ENCODE measurements around the gene ENO4.

GRCh38 chr10:116838143-116838725 is 11.1 kb upstream of the ENO4 start:
- TF ChIP-seq, protein P1, sequence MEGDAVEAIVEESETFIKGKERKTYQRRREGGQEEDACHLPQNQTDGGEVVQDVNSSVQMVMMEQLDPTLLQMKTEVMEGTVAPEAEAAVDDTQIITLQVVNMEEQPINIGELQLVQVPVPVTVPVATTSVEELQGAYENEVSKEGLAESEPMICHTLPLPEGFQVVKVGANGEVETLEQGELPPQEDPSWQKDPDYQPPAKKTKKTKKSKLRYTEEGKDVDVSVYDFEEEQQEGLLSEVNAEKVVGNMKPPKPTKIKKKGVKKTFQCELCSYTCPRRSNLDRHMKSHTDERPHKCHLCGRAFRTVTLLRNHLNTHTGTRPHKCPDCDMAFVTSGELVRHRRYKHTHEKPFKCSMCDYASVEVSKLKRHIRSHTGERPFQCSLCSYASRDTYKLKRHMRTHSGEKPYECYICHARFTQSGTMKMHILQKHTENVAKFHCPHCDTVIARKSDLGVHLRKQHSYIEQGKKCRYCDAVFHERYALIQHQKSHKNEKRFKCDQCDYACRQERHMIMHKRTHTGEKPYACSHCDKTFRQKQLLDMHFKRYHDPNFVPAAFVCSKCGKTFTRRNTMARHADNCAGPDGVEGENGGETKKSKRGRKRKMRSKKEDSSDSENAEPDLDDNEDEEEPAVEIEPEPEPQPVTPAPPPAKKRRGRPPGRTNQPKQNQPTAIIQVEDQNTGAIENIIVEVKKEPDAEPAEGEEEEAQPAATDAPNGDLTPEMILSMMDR (IDR thresholded peaks at IDR 0.05), result no peak
- no peak for TF ChIP-seq POLR2AphosphoS5 (IDR thresholded peaks at IDR 0.05)

All from sigmoid colon (tissue), 4 donors.